Measurements from ENCODE around the gene TMSB10.

- TF ChIP-seq ZNF223 (tag by site-specific recombination; IDR thresholded peaks at IDR 0.05) (no peak), FEZF1 (tag by site-specific recombination; IDR thresholded peaks at IDR 0.05) (no peak), ATF2 (tag by site-specific recombination; IDR thresholded peaks at IDR 0.05; ENCODE audit: low read depth) (no peak), ZSCAN30 (tag by site-specific recombination; IDR thresholded peaks at IDR 0.05) (no peak), CTCF (tag by site-specific recombination; IDR thresholded peaks at IDR 0.05) (no peak), BCL6B (tag by site-specific recombination; IDR thresholded peaks at IDR 0.05) (no peak)
Observed at GRCh38 chr2:84896567-84896966, 8.9 kb upstream of the TMSB10 start.

All from HEK293 (cell line).